Globus pallidus (tissue), 1 donor: ENCODE measurements around the gene RAB3IL1.

Source experiments
- DNase-seq: peaks from one replicate; pipeline ENCODE4 v3.0.0-alpha.2; 2015; ENCODE audit warnings: low spot score

The RAB3IL1 gene

DNA sequence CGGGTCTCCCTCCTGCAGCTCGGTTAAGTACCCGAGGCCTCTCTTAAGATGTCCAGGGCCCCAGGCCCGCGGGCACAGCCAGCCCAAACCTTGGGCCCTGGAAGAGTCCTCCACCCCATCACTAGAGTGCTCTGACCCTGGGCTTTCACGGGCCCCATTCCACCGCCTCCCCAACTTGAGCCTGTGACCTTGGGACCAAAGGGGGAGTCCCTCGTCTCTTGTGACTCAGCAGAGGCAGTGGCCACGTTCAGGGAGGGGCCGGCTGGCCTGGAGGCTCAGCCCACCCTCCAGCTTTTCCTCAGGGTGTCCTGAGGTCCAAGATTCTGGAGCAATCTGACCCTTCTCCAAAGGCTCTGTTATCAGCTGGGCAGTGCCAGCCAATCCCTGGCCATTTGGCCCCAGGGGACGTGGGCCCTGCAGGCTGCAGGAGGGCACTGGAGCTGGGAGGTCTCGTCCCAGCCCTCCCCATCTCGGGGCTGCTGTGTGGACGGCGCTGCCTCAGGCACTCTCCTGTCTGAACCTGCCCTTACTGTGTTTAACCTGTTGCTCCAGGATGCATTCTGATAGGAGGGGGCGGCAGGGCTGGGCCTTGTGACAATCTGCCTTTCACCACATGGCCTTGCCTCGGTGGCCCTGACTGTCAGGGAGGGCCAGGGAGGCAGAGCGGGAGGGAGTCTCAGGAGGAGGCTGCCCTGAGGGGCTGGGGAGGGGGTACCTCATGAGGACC lies 51.0 kb downstream of the RAB3IL1 start:
- DNase-seq = no peak

DNA sequence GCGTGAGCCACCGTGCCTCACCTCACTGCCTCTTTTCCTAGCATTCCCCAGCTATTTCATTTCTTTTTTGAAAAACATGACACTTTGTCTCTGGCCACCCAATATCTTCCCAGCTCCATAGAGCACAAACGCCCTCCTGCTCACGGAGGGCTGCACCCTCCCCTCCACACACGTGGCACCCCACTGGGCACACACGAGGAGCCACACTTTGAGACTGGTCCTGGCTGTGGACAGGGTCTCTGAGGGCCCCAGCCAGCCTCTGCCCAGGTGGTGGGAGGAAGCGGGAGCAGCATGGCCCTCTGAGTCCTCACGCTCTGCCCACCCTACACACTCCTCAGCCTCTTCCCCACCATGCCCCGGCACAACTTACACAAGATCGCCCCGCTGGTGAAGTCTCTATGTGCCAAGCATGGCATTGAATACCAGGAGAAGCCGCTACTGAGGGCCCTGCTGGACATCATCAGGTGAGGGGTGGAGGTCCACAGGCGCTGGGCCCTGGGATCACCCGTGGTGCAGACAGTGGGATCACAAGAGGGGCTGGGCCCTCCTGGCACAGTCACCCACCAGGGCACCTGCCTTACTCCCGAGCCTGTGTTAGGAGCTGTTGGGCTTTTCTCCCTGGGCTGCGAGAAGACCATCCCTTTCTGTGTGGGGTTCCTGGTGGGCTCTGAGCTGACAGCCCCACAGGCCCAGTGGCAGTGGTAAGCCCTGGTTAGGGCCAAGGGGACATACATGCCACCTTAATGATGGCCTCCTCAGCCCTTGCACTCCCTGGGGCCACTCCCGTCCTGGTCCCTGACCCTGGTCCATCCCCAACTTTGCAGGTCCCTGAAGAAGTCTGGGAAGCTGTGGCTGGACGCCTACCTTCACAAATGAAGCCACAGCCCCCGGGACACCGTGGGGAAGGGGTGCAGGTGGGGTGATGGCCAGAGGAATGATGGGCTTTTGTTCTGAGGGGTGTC lies 52.3 kb downstream of the RAB3IL1 start:
- DNase-seq = no peak

DNA sequence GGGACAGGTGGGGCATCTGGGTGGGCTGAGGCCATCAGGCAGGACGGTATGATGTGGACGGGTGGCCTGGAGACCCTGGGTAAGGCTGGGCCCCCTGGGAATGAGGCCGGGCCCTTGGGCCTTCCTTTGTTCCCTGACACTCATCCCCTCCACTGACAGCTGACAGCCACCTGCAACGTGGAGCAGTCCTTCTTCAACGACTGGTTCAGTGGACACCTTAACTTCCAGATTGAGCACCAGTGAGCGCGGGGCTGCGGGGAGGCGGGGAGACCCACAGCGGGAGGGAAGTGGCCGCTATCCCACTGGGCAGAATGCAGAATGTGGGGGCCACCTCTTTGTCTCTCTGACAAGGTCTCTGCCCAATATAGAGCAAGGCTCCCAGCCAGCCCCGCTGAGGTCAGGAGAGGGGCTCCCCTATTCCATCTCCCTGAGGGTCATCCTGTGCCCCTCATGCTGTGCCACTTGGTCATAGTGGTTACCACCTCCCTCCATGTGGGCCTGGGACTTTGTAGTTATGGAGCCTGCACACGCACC lies 53.8 kb downstream of the RAB3IL1 start:
- no peak for DNase-seq

DNA sequence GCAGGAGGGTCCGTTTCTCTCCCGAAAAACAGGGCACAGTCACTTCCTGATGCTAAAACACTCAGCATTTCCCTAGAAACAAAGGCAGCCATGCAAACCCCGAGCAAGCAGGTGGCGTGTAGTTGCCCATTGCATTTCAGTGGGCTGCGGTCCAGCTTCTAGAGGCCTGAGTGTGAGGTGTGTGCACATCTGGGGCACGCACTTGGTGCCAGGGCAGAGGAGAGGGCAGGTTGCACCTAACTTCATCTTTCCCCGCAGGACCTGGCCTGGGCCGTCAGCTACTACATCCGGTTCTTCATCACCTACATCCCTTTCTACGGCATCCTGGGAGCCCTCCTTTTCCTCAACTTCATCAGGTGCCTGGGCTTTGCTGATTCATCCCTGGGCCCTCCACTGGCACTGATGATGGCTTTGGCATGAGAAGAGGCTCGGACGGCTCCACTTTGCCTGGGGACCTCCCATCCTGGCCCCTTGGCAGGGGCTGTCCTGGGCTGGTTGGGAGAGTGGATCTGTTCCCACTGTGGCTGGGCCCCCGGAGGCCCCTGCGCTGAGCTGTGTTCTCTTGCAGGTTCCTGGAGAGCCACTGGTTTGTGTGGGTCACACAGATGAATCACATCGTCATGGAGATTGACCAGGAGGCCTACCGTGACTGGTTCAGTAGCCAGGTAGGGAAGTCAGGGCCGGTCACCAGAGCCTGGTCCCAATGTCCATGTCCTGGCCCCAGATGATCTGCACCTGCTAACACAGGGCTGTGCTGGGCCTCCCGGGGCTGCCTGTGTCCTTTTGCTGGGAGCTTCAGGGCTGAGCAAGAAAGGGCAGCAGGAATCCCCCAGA lies 54.4 kb downstream of the RAB3IL1 start:
- no peak for DNase-seq

DNA sequence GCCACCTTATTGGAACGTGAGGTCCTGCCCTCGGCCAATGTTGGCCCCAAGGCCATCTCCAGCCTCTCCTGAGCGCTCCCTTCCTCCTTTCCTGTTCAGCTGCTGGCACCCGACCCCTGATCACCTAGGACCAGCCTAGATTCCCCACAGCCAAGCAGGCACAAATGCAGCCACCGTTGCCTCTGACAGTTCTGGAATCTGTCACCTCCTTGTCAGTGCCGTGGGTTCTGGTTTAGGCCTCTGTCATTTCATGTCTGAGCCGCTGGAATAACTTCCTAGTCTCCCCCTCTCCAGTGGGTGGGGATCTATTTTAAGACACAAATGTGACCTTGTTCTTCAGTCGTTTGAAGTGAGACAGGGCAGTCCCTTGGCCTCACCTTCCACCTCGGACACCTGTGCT lies 55.7 kb downstream of the RAB3IL1 start:
- no peak for DNase-seq

DNA sequence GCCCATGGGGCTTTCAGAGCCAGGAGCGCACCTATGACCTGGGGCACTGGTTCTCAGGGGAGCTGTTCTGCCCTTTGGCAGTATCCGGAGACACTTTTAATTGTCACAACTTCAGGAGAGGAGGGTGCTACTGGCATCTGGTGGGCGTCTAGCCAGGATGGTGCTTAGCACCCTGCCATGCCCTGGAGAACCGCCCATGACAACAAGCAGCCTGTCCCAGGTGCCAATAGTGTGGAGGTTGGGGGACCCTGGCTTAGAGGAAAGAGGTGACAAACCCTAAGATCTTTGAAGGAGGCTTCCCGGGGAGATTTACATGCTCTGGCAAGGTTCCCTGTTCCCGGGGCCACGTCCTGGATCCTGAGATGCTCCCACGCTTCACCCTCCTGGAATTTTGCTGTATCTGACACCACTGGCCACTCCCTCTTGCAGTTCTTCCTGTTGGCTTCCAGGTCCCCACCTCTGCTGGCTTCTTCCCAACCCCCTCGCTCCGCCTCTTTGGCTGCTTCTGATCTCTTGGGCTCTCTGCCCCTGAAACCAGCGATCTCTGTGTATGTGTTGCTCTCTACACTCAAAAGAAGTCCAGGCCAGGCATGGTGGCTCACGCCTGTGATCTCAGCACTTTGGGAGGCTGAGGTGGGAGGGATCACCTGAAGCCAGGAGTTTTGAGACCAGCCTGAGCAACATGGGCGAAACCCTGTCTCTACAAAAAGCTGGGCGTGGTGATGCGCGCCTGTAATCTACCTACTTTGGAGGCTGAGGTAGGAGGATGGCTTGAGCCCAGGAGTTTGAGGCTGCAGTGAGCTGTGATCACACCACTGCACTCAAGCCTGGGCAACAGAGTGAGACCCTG lies 57.1 kb downstream of the RAB3IL1 start:
- no peak for DNase-seq

DNA sequence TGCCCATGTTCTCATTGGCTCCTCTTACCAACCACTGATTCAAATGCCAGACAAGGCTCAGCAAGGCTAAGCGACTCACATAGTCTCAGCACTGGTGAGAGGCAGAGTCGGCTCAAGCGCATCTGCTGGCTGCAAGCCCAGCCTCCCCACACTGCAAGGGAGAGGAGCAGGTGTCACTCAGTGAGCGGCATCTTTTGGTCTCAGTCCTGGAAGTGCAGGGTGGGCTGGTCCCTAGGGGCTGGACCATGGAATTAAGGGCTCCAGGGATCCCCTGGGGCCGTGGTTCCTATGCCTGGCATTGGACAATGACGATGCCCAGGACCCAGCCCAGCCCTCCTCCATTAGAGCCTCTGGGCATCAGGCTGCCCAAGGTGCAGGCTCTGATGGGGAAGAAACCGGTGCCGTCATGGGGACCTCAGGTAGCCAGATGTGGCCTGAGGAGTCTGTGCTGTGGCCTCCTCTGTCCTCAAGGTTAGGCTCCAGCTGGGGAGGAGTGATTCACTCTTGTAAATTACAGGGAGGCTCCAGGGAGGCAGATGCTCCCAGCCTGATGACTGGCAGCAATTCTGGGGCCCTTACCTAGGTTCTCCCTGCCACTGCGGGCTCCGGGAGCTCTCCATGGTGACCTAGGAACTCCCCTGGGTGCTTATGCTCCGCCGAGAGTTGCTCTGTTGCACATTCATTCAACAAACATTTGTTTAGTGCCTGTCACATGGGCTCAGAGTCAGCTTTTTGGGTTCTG lies 61.3 kb downstream of the RAB3IL1 start:
- no peak for DNase-seq

DNA sequence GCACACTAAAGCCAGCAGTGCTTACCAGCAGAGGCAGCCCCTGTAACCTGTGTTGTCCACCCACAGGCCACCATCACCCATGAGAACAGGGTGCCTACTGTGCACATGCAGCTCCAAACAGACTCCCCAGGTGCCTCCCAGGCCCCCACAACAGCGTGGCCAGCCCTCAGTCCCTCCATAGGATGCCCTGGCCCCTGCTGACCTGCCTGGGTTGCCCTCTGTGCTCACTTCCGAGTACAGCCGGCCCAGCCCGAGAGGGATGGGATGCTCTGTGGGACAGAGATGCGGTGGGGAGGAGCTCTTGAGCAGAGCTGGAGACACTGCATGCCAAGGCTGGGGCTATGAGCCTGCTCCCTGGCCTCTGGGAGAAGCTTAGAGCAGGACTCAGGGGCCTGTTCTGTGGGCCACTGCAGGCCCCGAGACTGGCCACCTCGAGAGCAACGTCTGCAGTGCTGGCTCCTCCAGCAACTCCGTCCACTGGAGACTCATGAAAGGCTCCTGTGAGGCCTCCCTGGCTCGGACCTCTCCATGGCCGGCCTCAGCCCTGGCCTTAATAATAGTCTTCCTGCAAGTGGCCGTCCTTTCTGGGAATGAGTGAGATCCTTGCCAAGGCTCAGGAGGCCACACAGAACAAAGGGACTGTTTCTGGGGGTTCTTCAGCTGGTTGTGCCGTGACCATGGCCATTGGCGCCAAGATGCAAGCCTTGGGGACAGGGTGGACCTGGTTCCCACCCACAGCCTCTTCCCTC lies 62.2 kb downstream of the RAB3IL1 start:
- no peak for DNase-seq

DNA sequence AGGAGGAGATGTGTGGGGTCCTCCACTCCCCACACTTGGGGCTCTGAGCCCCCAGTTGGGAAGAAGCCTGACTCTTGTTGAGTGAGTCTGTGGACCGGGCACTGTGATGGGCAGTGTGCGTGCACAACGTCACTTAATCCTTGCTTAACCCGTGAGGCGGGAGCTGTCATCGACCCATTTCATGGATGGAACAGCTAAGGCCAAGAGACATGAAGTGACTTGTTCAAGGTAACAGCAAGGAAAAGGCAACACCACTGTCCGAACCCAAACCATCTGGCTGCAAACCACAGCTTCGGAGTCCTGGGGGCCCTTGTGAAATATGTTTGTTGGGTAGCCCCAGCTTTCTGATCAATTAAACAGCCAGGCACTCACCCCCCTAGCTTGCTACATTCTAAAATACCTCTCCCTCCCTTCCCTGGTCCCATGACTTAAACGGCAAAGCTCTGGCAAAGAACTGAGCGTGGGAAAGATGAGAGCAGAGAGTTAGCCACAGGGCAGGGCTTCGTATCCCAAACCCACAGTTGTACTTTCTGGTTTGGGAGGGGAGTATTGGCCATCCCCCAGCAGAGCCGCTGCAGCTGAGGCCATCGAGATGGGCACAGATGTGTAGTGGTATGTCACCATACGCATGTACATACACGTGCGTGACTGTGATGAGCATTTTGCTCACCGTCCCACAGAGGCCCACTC lies 63.0 kb downstream of the RAB3IL1 start:
- DNase-seq = no peak

DNA sequence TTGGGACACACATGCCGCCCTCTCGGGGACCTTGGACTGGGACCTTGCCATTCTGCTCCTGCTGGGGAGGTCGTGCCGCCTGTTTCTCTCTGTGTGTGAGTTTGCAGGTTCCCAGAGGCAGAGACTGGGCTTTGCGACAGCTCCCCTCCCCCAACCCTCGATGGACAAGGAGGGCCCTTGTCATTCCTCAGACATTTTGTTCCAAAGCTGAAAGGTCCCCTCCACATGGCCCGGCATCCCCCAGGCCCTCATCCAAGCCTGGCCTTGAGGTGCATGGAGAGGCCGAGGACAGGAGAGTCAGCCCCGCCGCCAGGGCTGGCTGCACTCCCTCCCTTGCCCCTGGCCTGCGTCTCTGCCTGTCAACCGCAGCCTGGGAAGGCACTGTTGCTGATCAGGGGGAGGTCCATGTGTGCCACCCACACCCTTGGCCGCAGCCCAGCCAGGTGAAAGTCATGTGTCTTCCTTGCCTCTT lies 63.6 kb downstream of the RAB3IL1 start:
- DNase-seq = peak; percentile 63

DNA sequence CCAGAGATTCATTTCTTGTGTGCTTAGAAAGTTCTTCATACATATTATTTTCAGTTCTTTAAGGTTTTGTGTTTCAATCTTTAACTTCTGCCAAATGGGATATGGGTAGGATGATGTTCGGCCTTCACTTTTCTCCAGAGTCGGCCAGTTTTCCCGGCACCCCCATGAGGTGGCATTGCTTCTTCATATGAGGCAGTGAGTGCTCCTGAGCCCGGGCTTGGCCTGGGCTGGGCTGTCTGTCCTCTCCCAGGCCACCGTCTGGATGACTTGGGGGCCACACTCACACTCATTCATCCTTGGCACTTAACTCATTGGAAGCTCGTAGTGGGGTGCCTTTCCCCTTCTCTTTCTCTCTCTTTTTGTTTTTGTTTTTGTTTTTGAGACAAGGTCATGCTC lies 65.5 kb downstream of the RAB3IL1 start:
- no peak for DNase-seq

DNA sequence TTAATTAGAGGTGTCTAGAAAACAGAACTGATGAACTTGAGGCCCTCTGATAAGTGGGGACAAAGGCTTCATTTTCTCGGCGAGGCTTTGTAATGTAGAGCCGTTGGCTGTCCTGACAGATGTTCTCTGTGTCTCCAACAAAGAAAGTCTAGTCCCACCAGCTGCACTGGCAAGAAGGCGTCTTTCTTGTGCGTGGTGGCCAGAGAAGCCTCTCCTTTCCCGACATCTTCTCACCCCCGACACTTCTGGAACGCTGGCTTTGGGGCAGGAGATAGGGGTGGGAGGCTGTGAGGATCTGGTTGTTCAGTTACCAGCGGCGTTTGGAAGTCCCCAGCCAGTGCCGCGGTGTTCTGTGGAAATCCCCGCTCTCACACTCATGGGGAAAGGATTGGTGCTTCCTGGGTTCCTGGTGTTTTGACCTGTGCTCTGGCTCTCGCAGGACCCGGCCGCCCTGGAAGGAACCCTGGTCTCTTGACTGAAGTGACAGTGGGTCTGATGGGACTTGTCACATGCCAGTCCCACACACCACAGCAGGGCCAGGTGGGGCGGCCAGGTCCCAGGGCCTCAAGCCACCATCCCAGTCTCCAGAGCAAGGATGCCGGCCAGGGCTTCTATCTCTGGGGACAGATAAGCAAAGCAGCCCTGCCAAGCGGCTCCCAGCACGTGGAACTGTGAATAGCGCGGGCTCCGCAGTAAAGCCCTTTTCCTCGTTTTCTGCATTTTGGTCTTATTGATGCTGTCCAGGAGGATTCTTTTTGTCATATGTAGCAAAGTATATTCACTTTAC lies 66.1 kb downstream of the RAB3IL1 start:
- peak; percentile 74 for DNase-seq

DNA sequence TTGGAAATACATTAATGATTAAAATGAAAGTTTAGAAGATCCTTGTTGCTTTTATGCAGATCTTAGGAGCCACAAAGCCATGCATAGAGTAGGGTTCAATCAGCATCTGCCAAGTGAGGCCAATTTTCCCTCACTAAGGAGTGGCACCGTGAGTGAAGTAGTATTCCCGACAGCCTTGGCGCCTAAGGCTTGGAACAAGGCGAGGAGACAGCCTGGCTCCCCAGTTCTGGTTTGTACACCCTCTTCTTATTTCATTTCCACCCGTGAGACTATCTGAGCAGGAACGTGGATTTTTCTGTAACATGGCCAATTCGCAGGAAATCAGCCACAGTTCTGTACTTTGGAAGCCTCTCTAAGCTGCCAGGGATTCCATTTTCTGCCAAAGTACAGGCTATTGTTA lies 66.7 kb downstream of the RAB3IL1 start:
- DNase-seq = no peak

DNA sequence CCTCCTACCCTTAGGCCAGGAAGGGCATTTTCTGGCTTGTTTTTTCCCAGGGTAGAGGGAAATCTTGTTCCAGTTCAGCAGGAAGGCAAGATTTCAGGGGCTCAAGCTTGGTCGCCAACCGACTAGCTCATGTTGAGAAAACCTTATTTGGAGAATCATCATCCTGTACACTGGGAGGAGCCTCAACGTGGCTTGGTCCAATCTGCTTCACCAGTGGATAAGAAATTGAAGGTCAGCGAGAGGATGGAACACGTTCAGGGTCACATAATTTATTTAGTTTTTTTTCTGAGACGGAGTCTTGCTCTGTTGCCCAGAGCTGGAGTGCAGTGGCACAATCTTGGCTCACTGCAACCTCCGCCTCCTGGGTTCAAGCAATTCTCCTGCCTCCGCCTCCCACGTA lies 68.7 kb downstream of the RAB3IL1 start:
- no peak for DNase-seq

DNA sequence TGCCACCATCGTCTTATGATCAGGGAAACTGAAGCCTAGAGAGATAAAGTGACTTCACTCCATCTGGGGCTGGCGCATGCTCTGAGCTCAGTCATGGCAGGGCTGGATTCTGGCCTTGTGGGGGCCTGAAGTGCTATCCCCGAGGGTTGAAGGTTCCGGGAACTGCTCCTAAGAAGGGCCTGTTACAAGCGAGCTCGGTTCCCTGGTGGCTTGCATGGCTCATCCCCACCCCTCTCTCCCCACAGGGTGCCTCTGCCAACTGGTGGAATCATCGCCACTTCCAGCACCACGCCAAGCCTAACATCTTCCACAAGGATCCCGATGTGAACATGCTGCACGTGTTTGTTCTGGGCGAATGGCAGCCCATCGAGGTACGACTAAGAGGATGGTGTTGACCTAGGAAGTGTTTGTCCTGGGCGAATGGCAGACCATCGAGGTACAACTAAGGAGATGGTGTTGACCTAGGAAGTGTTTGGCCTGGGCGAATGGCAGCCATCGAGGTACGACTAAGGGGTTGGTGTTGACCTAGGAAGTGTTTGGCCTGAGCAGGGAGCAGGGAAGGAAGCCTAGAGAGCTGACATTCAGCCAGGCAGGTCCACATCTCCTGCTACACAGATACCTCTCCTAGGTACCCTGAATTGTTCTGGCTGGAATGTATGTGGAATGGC lies 69.3 kb downstream of the RAB3IL1 start:
- DNase-seq = no peak
